ENCODE results near the gene SLC6A1.
A peak's percentile ranks its signal among the peaks of the same experiment; 100 is the strongest.

Gene SLC6A1

GRCh38 chr3:10992017-10992942 lies at the start of gene SLC6A1:
Gene SLC6A1 (plus strand): TSS chr3:10992748. CDS start chr3:11017212, 24,464 bp downstream.
- no peak for DNase-seq (ENCODE audit: low read depth)

GRCh38 chr3:10944866-10945265 lies 47.7 kb upstream of the SLC6A1 start:
- no peak for DNase-seq (ENCODE audit: low read depth)

- peak; percentile 10 for DNase-seq (ENCODE audit: low read depth)
Observed at GRCh38 chr3:10945683-10946287, 46.8 kb upstream of the SLC6A1 start.

GRCh38 chr3:10946526-10946925 lies 46.0 kb upstream of the SLC6A1 start:
- no peak for DNase-seq (ENCODE audit: low read depth)

DNA sequence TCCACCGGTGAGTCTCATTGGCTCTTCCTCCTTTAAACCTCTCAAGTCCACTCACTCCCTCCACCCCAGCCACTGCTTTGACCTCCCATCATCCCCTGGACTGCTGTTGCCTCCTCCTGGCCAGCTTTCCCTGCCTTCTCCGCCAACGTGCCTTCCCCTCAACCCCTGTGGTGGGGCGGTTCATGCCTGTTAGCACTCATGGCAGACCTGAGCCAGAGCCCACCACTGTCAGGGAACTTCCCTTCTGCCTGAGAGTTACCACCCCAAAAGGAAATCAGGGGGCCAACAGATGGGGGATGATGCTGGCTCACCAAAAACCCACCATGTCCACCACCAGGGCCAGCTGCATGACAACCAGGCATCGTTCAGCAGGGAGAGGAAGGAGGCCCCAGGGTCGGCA lies 44.2 kb upstream of the SLC6A1 start:
- DNase-seq (ENCODE audit: low read depth) = no peak

DNA sequence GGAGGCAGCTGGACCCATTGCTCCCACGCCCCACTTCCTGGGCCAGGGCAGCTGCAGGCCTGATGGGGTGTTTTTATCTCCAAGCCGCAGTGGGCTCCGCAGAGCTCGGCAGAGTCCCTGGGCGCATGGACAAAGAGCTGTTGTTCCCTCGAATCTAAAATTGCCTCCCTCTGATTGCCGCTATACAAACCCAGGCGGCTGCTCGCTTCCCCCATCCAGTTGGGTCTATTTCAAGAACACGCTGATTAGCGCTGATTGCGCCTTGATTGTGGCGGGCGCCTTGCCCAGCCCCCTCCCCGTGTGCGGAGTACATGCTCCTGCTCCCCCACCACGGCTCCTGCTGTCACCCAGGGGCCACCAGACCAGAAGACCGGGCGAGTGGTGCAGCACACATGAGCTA lies 43.4 kb upstream of the SLC6A1 start:
- no peak for DNase-seq (ENCODE audit: low read depth)

GRCh38 chr3:10950476-10951294 lies 41.9 kb upstream of the SLC6A1 start:
- no peak for DNase-seq (ENCODE audit: low read depth)

DNA sequence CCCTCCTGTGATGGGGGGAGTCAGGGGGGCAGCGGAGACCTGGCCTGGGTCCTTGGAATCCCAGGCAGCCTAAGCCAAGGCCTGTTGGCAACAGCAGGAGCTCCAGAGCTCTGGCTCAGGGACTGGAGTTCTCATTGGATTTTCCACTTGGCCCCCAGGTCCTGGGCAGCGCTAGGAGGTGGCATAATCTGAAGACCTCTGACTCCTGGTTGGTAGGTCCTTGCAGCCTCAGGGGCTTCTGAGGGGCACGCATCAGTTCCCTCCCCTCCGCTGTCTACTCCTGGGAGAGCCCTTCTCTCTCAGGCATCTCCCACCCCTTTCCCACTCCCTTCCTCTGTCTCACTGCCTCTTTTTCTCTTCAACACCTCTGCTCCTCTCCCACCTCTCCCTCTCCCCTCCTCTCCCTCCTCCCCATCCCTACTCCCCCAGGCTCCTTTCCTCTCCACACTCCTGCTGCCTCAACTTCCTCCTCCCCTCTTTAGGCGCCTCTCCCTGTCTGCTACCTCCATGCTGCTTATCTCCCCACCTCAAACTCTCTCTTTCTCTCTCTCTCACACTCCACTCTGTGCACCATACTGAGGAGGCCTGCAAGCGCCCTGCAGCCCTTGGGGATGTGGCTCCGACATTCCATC lies 41.1 kb upstream of the SLC6A1 start:
- DNase-seq (ENCODE audit: low read depth) = no peak

DNA sequence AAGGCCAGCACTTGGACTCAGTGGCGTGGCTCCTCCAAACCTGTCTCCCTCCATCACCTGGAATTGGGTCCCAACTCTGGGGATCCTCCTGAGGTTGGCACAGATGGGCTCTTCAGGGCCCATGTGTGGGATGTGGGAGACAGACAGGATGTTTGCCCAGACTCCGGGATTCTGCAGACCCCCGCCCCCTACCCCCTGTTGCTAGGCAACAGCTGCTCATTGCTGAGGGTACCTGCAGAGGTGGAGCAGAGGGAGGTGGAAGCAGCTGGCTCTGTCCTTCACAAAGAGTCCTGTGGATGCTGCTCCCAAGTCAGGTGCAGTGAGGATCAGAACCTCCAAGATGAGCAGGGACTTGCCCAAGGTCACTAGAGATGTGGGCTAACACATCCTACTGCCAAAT lies 40.0 kb upstream of the SLC6A1 start:
- DNase-seq (ENCODE audit: low read depth) = no peak

DNA sequence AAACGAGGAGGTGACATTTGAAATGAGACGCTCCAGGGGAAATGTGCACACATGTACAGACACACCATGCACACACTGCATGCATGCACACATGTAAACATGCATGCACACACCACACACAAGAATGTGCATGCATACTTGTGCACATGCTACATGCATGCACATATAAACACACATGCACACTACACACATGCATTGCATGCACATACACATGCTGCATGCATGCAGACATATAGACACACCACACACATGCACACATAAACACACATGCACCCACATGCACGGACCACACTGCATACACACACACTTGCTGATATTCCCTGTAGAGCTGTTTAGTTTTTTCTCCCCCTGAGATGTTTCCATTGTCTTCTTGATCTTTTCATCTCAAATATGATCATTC lies 37.8 kb upstream of the SLC6A1 start:
- no peak for DNase-seq (ENCODE audit: low read depth)

DNA sequence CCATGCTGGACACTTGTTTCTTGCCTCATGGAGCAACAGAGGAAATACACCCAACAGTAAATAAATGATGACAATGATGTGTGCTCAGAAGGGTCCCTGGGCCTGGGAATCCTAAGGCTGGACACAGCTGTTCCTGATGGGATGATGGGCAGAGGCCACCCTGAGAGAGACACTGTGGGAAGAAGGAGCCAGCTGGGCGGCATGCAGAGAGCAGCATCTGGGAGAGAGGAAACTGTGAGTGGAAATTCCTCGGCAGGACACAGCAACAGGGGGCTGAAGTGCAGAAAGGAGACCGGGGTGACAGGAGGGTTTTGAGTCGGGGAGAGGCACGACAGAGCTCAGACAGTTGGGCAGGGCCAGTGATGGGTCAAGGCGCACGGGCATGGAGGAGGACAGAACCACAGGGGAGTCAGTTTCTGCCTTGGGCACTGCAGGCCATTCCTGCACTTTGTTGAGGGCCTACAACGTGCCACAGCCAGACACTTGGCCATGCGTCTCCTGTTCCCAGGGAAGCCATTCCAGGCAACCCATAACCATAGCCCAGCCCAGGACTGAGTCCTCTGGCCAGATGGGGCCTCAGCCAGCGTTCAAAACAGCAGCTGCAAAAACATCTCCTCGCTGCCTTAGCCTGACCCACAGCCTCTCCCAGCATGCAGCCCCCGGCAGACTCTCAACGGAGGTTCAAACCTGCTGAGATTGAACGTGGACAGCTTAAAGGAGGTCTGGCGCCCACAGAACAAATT lies 36.7 kb upstream of the SLC6A1 start:
- DNase-seq (ENCODE audit: low read depth) = no peak

- DNase-seq (ENCODE audit: low read depth) = no peak
Observed at GRCh38 chr3:10956531-10956930, 36.0 kb upstream of the SLC6A1 start.

GRCh38 chr3:10956986-10957385 lies 35.6 kb upstream of the SLC6A1 start:
- DNase-seq (ENCODE audit: low read depth) = no peak

- no peak for DNase-seq (ENCODE audit: low read depth)
Observed at GRCh38 chr3:10957976-10958749, 34.4 kb upstream of the SLC6A1 start.

DNA sequence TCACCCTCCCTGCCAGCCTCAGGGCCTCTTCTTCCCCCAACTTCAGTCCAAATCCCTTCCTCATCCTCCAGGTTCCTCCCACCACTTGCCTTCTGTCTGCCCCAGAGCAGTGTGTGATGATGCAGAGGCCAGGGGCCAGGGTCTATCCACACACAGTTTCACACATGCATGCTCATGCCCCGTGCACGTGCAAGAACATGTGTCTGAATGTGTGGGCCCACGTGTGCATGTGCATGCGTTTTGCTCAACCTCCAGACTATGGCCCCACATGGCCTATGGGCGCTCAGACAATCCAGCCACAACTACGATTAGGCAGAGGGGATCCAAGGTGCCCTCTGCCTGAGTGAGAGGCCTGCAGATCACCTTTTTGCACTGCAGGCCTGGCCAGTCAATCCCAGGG lies 32.3 kb upstream of the SLC6A1 start:
- DNase-seq (ENCODE audit: low read depth) = no peak

GRCh38 chr3:10961921-10962320 lies 30.6 kb upstream of the SLC6A1 start:
- no peak for DNase-seq (ENCODE audit: low read depth)

DNA sequence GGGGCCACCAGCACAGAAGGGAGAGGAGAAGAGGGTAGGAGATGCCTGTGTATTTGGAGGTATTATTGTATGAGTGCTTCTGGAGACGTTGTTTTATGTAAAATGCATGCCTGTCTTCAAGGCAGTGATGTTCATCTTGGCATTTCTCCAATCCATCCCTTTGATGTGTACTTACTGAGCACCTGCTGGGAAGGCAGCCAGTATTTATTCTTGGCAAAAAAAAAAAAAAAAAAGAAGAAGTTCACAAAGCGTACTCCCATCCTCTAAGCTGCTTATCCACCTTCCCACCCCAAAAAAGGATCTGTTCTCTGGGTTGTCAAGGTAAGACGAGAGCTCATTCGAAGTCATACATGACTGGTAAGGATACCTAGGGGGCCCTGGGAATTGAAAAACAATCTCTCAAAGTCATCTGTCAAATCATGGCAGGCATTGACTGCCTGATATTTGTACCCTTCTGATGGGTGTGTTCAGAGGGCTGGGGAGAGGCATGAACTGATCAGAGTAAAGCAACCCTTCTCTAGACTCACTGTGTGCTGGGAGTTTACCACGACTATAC lies 30.0 kb upstream of the SLC6A1 start:
- no peak for DNase-seq (ENCODE audit: low read depth)

DNA sequence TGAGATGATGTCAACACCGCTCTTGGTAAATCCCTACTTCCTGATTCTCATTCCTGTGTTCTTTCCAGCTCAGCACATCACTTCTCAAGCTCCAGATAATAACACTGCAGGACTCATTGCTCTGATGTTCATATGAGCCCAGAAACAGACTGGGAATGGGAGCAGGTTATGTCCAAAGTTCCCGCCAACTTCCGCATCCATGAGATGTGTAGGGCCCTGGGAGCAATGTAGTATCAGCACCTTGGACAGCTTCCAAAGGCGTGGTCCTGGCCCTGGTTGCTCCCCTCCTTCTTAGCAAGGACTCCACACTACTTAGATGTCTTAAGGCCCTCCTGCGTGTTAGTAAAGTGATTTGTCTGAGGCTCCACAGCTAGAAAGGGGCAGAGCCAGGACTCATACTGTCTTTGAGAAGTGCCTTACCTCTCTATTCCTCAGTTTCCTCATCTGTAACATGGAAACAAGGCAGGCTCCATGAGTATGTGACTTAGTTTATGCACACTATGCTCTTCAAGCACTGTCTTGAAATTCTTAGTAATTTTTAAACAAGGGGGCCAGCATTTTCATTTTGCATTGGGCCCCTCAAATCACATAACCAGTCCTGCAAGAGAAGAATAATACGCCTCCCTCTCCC lies 27.9 kb upstream of the SLC6A1 start:
- no peak for DNase-seq (ENCODE audit: low read depth)

DNA sequence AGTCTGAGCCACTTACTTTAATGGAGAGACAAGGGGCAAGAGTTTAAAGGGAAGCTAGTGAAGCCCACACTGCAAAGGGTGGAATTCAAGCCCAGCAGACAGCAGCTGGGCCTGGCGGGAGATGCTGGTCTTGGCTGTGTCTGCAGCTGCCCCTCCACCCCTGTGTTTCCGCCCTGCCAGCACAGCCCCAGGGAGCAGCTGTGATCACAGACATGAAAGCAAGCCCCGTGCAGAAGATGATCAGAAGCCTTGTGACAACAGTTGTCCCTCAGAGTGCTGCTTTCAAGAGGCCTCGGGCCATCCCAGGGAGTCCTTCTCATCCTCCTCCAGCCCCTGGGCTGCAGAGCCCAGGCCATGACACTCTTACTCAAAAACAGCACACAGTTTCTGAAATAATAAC lies 24.1 kb upstream of the SLC6A1 start:
- DNase-seq (ENCODE audit: low read depth) = no peak
